ENCODE data around the gene PPDPF.
A peak's percentile ranks its signal among the peaks of the same experiment; 100 is the strongest.

PPDPF gene

GRCh38 chr20:63525185-63525584, 4.6 kb downstream of the PPDPF start:
- TF ChIP-seq ZNF70 (CRISPR knock-in tag; IDR thresholded peaks at IDR 0.05) (no peak), CSRNP3 (CRISPR knock-in tag; IDR thresholded peaks at IDR 0.05) (no peak), RARB (CRISPR knock-in tag; IDR thresholded peaks at IDR 0.05) (no peak), ZFP3 (CRISPR knock-in tag; IDR thresholded peaks at IDR 0.05) (no peak), TSHZ2 (CRISPR knock-in tag; IDR thresholded peaks at IDR 0.05) (no peak), ZC3H10 (CRISPR knock-in tag; IDR thresholded peaks at IDR 0.05) (no peak), CREB5 (CRISPR knock-in tag; IDR thresholded peaks at IDR 0.05; ENCODE audit: low read depth) (no peak), ESRRG (CRISPR knock-in tag; IDR thresholded peaks at IDR 0.05) (no peak), PATZ1 (CRISPR knock-in tag; IDR thresholded peaks at IDR 0.05; ENCODE audit: borderline replicate concordance) (no peak), POU6F1 (CRISPR knock-in tag; IDR thresholded peaks at IDR 0.05; ENCODE audit: borderline replicate concordance, low read depth) (no peak), GLIS3 (CRISPR knock-in tag; IDR thresholded peaks at IDR 0.05) (no peak), ARNTL (CRISPR knock-in tag; IDR thresholded peaks at IDR 0.05; ENCODE audit: borderline replicate concordance, low read depth) (no peak), ZNF8 (CRISPR knock-in tag; IDR thresholded peaks at IDR 0.05) (no peak)
- no peak for ATAC-seq

- TF ChIP-seq ESRRG (CRISPR knock-in tag; IDR thresholded peaks at IDR 0.05), result no peak
- TF ChIP-seq ZNF8 (CRISPR knock-in tag; IDR thresholded peaks at IDR 0.05), result no peak
- no peak for TF ChIP-seq POU6F1 (CRISPR knock-in tag; IDR thresholded peaks at IDR 0.05; ENCODE audit: borderline replicate concordance, low read depth)
- no peak for TF ChIP-seq ZNF70 (CRISPR knock-in tag; IDR thresholded peaks at IDR 0.05)
- ATAC-seq, result peak; percentile 4
Measured at GRCh38 chr20:63525971-63526370, 5.4 kb downstream of the PPDPF start.

GRCh38 chr20:63527184-63527583, 6.6 kb downstream of the PPDPF start:
- peak; percentile 1; the same call in 1 of the 3 replicates for ATAC-seq
- no peak for TF ChIP-seq TOX (CRISPR knock-in tag; IDR thresholded peaks at IDR 0.05; ENCODE audit: borderline replicate concordance)
- no peak for TF ChIP-seq ZFP3 (CRISPR knock-in tag; IDR thresholded peaks at IDR 0.05)
- no peak for TF ChIP-seq PATZ1 (CRISPR knock-in tag; IDR thresholded peaks at IDR 0.05; ENCODE audit: borderline replicate concordance)
- no peak for TF ChIP-seq CREB5 (CRISPR knock-in tag; IDR thresholded peaks at IDR 0.05; ENCODE audit: low read depth)
- TF ChIP-seq ZNF8 (CRISPR knock-in tag; IDR thresholded peaks at IDR 0.05), result no peak
- TF ChIP-seq ZC3H10 (CRISPR knock-in tag; IDR thresholded peaks at IDR 0.05), result no peak
- no peak for TF ChIP-seq ISL1 (CRISPR knock-in tag; IDR thresholded peaks at IDR 0.05)
- TF ChIP-seq OSR1 (CRISPR knock-in tag; IDR thresholded peaks at IDR 0.05), result no peak
- no peak for TF ChIP-seq GLIS3 (CRISPR knock-in tag; IDR thresholded peaks at IDR 0.05)
- no peak for TF ChIP-seq POU6F1 (CRISPR knock-in tag; IDR thresholded peaks at IDR 0.05; ENCODE audit: borderline replicate concordance, low read depth)
- TF ChIP-seq SNAI2 (CRISPR knock-in tag; IDR thresholded peaks at IDR 0.05), result no peak
- no peak for TF ChIP-seq CSDC2 (CRISPR knock-in tag; IDR thresholded peaks at IDR 0.05)
- no peak for TF ChIP-seq ZFP30 (CRISPR knock-in tag; IDR thresholded peaks at IDR 0.05)
- TF ChIP-seq BACH2 (CRISPR knock-in tag; IDR thresholded peaks at IDR 0.05; ENCODE audit: borderline replicate concordance), result no peak
